H9 (cell line): ENCODE measurements around the gene MARF1. TPM values are rescaled to one million over a fixed set of nuclear protein-coding genes. Genes with fewer than 3 reads are reported as not detected.

Experiments
- DNase-seq: peaks from one replicate; pipeline ENCODE4 v3.0.0-alpha.2; 2017
- H2AFZ ChIP-seq: one replicate; pipeline ENCODE4 v1.6.1; 2013; ENCODE audit warnings: mild to moderate bottlenecking, low read length, control low read depth, moderate library complexity
- H2AK5ac ChIP-seq: 2 replicates; pipeline ENCODE4 v1.6.1; 2013; ENCODE audit warnings: low read length, control low read depth, mixed read lengths; ENCODE audit not compliant: insufficient read length
- H2BK120ac ChIP-seq: one replicate; pipeline ENCODE4 v1.6.1; 2013; ENCODE audit warnings: low read depth, mild to moderate bottlenecking, low read length, control low read depth, inconsistent platforms; ENCODE audit not compliant: poor library complexity, severe bottlenecking
- H2BK12ac ChIP-seq: 2 replicates; pipeline ENCODE4 v1.6.1; 2013; ENCODE audit warnings: low read length, control low read depth, mixed read lengths, low read depth; ENCODE audit not compliant: insufficient read length
- H2BK15ac ChIP-seq: 2 replicates; pipeline ENCODE4 v1.6.1; 2013; ENCODE audit warnings: low read depth, low read length, control low read depth
- H2BK20ac ChIP-seq: one replicate; pipeline ENCODE4 v1.6.1; 2013; ENCODE audit warnings: low read depth, mild to moderate bottlenecking, low read length, control low read depth, inconsistent platforms; ENCODE audit not compliant: poor library complexity, severe bottlenecking
- H2BK5ac ChIP-seq: 2 replicates; pipeline ENCODE4 v1.6.1; 2013; ENCODE audit warnings: low read length, control low read depth, mixed read lengths; ENCODE audit not compliant: insufficient read length
- H3K14ac ChIP-seq: 2 replicates; pipeline ENCODE4 v1.6.1; 2013; ENCODE audit warnings: low read length, control low read depth; ENCODE audit not compliant: insufficient read depth
- H3K18ac ChIP-seq: 2 replicates; pipeline ENCODE4 v1.6.1; 2013; ENCODE audit warnings: low read depth, mild to moderate bottlenecking, mixed read lengths, low read length, control low read depth; ENCODE audit not compliant: insufficient read length
- H3K23ac ChIP-seq: 2 replicates; pipeline ENCODE4 v1.6.1; 2013; ENCODE audit warnings: low read length, control low read depth, mixed read lengths, low read depth; ENCODE audit not compliant: insufficient read length
- H3K23me2 ChIP-seq: 2 replicates; pipeline ENCODE4 v1.6.1; 2013; ENCODE audit warnings: low read depth, mild to moderate bottlenecking, mixed read lengths, low read length, control low read depth; ENCODE audit not compliant: insufficient read length, poor library complexity, severe bottlenecking
- H3K27ac ChIP-seq: 2 replicates; pipeline ENCODE4 v1.5.1; 2013; ENCODE audit warnings: low read length, control low read depth, mixed read lengths, low read depth; ENCODE audit not compliant: insufficient read length
- H3K27me3 ChIP-seq: 2 replicates; pipeline ENCODE4 v1.6.1; 2013; ENCODE audit warnings: low read length, control low read depth, inconsistent platforms; ENCODE audit not compliant: insufficient read depth
- H3K4ac ChIP-seq: 2 replicates; pipeline ENCODE4 v1.6.1; 2013; ENCODE audit warnings: low read depth, mild to moderate bottlenecking, control low read depth, inconsistent platforms, low read length, moderate library complexity
- H3K4me1 ChIP-seq: 2 replicates; pipeline ENCODE4 v1.6.1; 2013; ENCODE audit warnings: low read length, control low read depth, inconsistent platforms; ENCODE audit not compliant: insufficient read depth
- H3K4me2 ChIP-seq: 2 replicates; pipeline ENCODE4 v1.6.1; 2013; ENCODE audit warnings: low read length, control low read depth, mixed read lengths; ENCODE audit not compliant: insufficient read length, insufficient read depth
- H3K56ac ChIP-seq: 2 replicates; pipeline ENCODE4 v1.6.1; 2013; ENCODE audit warnings: low read depth, mild to moderate bottlenecking, mixed read lengths, low read length, control low read depth; ENCODE audit not compliant: insufficient read length
- H3K79me1 ChIP-seq: 2 replicates; pipeline ENCODE4 v1.6.1; 2013; ENCODE audit warnings: low read depth, mild to moderate bottlenecking, moderate library complexity, low read length, control low read depth, inconsistent platforms; ENCODE audit not compliant: insufficient read depth, poor library complexity, severe bottlenecking
- H3K79me2 ChIP-seq: 2 replicates; pipeline ENCODE4 v1.6.1; 2013; ENCODE audit warnings: low read length, control low read depth, inconsistent platforms; ENCODE audit not compliant: insufficient read depth
- H3K9ac ChIP-seq: 2 replicates; pipeline ENCODE4 v1.6.1; 2013; ENCODE audit warnings: low read length, control low read depth, mixed read lengths; ENCODE audit not compliant: insufficient read length; ENCODE audit errors: extremely low read depth
- H3K9me3 ChIP-seq: one replicate; pipeline ENCODE4 v1.6.1; 2013; ENCODE audit warnings: low read depth, low read length, inconsistent platforms; ENCODE audit not compliant: control insufficient read depth
- H3T11ph ChIP-seq: one replicate; pipeline ENCODE4 v1.6.1; 2013; ENCODE audit warnings: mild to moderate bottlenecking, low read length, control low read depth, inconsistent platforms
- H4K20me1 ChIP-seq: one replicate; pipeline ENCODE4 v1.6.1; 2013; ENCODE audit not compliant: control insufficient read depth, insufficient read length, insufficient read depth
- H4K5ac ChIP-seq: 2 replicates; pipeline ENCODE4 v1.6.1; 2013; ENCODE audit warnings: low read depth, mild to moderate bottlenecking, mixed read lengths, low read length, control low read depth; ENCODE audit not compliant: insufficient read length
- H4K8ac ChIP-seq: replicated peaks from 2 replicates; pipeline ENCODE4 v1.6.1; 2013; ENCODE audit warnings: low read length, control low read depth, mixed read lengths, low read depth; ENCODE audit not compliant: insufficient read length
- H4K91ac ChIP-seq: 2 replicates; pipeline ENCODE4 v1.6.1; 2013; ENCODE audit warnings: low read depth, mild to moderate bottlenecking, moderate library complexity, mixed read lengths, low read length, control low read depth; ENCODE audit not compliant: insufficient read length
- H3K27ac Mint-ChIP-seq, 3 experiments: 2 replicates in 2 of 3; 3 replicates in 1 of 3; pipeline ENCODE4 v1.8.0; 2020 to 2021; ENCODE audit warnings: mixed read lengths in 3 of 3, mild to moderate bottlenecking in 1 of 3, moderate library complexity in 1 of 3
- H3K27me3 Mint-ChIP-seq: 2 replicates; pipeline ENCODE4 v1.8.0; 2021; ENCODE audit warnings: low read depth, mild to moderate bottlenecking, moderate library complexity, mixed read lengths
- H3K36me3 Mint-ChIP-seq, 3 experiments: 2 replicates in 2 of 3; 3 replicates in 1 of 3; pipeline ENCODE4 v1.8.0; 2020 to 2021; ENCODE audit warnings: low read depth in 3 of 3, mixed read lengths in 3 of 3; ENCODE audit not compliant: insufficient read depth in 1 of 3
- H3K4me1 Mint-ChIP-seq, 2 experiments: 2 replicates each; pipeline ENCODE4 v1.8.0; 2020; ENCODE audit warnings: mixed read lengths in 2 of 2
- H3K4me3 Mint-ChIP-seq, 2 experiments: 2 replicates in 1 of 2; 3 replicates in 1 of 2; pipeline ENCODE4 v1.8.0; 2020 to 2021; ENCODE audit warnings: mild to moderate bottlenecking in 2 of 2, mixed read lengths in 2 of 2, moderate library complexity in 1 of 2
- H3K9me3 Mint-ChIP-seq, 2 experiments: 2 replicates in 1 of 2; 3 replicates in 1 of 2; pipeline ENCODE4 v1.8.0; 2020; ENCODE audit warnings: mild to moderate bottlenecking in 2 of 2, mixed read lengths in 2 of 2, moderate library complexity in 1 of 2
- CTCF ChIP-seq: fragments of 200-600 bp; sonication (generic); conservative IDR thresholded peaks from 3 replicates; pipeline ENCODE4 v1.8.0; 2021; ENCODE audit warnings: antibody characterized with exemption, mild to moderate bottlenecking
- WGBS: extraction: QIAGEN DNeasy Blood & Tissue Kit; methylation state at CpG from one replicate; pipeline ENCODE4 v1.1.7; 2013; ENCODE audit warnings: missing lambda C conversion rate, low lambda C conversion rate, mixed read lengths; ENCODE audit not compliant: insufficient read length; ENCODE audit errors: extremely low coverage; 5-methylcytosine and 5-hydroxymethylcytosine counted together
- total RNA-seq: library from RNA; stranded (reverse); gene quantifications from 2 replicates; pipeline ENCODE4 v1.2.1, GENCODE V29; 2021

Gene MARF1
- total RNA-seq, 1 experiment from 2014 or later = 23.3 TPM

GRCh38 chr16:15616475-15617165, 26.3 kb downstream of the MARF1 start:
- no peak overlapping the region for H2BK5ac ChIP-seq
- no peaks in the 10 kb centered on the region for H3K27me3 ChIP-seq
- no peak overlapping the region for H2AK5ac ChIP-seq
- no peak overlapping the region for H3K9ac ChIP-seq
- TF ChIP-seq CTCF = no peak
- H2BK20ac ChIP-seq = no peak overlapping the region
- no peak overlapping the region for H2BK120ac ChIP-seq
- H3K4me3 Mint-ChIP-seq = no peak overlapping the region
- H3K4me2 ChIP-seq = no peak overlapping the region
- H2BK15ac ChIP-seq = no peak overlapping the region
- no peak overlapping the region for H2AFZ ChIP-seq
- no peak overlapping the region for H4K91ac ChIP-seq
- H3K23ac ChIP-seq = no peak overlapping the region
- H3K36me3 Mint-ChIP-seq = peaks cover 25 to 87% (median 62%) of the 10 kb centered on the region in 3 experiments; a peak in 6 of 7 replicates
- H4K8ac ChIP-seq = no peak overlapping the region
- no peak overlapping the region for H3K4ac ChIP-seq
- DNase-seq = no peak
- H3K18ac ChIP-seq = no peak overlapping the region
- no peak overlapping the region for H3K14ac ChIP-seq
- no peak overlapping the region for H3K27ac ChIP-seq
- no peak overlapping the region for H3K27ac Mint-ChIP-seq
- no CpG with 5 or more reads among the region's 11 CpGs for WGBS
- H4K20me1 ChIP-seq = no peaks in the 10 kb centered on the region
- H3K23me2 ChIP-seq = no peaks in the 10 kb centered on the region
- H3K79me2 ChIP-seq = no peaks in the 10 kb centered on the region
- no peaks in the 10 kb centered on the region for H3K27me3 Mint-ChIP-seq
- no peaks in the 10 kb centered on the region for H3K9me3 ChIP-seq
- no peak overlapping the region for H3T11ph ChIP-seq
- no peaks in the 10 kb centered on the region for H3K4me1 Mint-ChIP-seq
- H3K4me1 ChIP-seq = no peaks in the 10 kb centered on the region
- no peak overlapping the region for H4K5ac ChIP-seq
- no peak overlapping the region for H3K56ac ChIP-seq
- H2BK12ac ChIP-seq = no peak overlapping the region
- H3K9me3 Mint-ChIP-seq = no peaks in the 10 kb centered on the region
- no peaks in the 10 kb centered on the region for H3K79me1 ChIP-seq
